ENCODE measurements around the gene UNC119B.

DNA sequence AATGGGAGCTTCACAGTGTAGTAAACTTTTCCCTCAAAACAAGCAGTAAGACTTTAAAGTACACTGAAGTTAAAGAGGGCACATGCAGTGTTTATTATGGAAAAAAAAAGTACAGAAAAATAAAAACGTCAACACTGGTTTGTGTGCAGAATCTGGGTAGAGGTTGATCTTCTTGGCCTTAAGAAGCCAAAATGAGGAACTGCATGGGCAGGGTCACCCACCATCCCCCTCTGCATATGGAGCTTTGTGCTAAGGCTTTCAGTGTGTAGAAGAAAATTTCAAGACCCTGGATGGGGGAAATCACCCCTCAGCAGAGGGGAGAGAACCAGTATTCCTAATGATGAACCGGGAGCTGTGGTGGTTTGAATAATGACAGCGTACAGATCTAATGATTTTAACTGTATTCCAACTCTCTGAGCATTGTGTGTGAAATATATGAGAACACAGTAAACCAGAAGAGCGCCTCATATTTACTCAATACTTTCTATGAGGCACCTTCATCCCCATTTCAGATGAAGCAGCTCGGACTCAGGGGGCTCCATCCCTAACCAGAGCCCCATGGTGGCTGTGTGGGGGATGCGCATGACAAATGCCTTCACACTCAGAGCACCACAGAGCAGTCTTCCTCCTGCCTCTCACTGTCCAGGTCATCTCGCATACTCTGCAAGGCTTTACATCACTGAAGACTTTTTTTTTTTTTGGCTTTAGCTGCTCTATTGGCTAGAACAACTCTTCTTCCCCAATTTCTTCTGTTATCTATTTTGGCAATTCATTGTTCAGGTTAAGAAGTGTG, 48.7 kb downstream of the UNC119B start:
- TF ChIP-seq, protein P1, sequence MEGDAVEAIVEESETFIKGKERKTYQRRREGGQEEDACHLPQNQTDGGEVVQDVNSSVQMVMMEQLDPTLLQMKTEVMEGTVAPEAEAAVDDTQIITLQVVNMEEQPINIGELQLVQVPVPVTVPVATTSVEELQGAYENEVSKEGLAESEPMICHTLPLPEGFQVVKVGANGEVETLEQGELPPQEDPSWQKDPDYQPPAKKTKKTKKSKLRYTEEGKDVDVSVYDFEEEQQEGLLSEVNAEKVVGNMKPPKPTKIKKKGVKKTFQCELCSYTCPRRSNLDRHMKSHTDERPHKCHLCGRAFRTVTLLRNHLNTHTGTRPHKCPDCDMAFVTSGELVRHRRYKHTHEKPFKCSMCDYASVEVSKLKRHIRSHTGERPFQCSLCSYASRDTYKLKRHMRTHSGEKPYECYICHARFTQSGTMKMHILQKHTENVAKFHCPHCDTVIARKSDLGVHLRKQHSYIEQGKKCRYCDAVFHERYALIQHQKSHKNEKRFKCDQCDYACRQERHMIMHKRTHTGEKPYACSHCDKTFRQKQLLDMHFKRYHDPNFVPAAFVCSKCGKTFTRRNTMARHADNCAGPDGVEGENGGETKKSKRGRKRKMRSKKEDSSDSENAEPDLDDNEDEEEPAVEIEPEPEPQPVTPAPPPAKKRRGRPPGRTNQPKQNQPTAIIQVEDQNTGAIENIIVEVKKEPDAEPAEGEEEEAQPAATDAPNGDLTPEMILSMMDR (conservative IDR thresholded peaks at IDR 0.05; ENCODE audit: low read length), result no peak
- TF ChIP-seq EZH2phosphoT487 (IDR thresholded peaks at IDR 0.05; ENCODE audit: borderline replicate concordance, low read depth, low read length), result no peak

Data from OCI-LY7 (cell line).